GM21447 (cell line): Measurements from ENCODE around the gene SSNA1.

Source experiments
- ATAC-seq: cut with Tn5 transposase; IDR thresholded peaks from one replicate; pipeline ENCODE4 v1.9.1; 2021; ENCODE audit not compliant: unreplicated experiment

SSNA1 gene

DNA sequence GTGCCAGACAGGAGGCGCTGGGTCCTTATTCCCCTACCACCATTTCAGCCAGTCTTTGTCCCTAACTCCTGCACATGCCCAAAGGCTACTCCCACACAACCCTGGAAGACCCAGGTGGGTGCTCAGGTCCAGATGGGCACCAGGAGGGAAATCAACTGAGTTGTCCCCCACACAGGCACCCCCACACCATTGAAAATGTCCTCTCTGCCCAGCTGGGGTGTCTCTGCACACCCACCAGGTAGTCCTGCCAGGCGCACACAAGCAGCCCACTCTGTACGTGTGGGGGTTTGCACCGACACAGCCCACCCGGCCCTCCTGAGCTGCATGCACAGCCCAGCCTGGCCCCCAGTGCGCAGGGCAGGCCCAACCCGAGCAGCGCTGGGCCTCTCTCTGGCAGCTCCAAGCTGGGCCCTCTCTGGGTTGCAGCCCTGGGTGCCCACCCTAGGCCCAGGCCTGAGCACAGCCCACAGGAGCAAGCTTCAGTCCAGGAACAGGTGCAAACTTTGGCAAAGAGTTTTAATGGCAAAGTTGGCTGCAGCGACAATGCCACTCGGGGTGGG lies 31.4 kb downstream of the SSNA1 start:
- ATAC-seq = no peak

DNA sequence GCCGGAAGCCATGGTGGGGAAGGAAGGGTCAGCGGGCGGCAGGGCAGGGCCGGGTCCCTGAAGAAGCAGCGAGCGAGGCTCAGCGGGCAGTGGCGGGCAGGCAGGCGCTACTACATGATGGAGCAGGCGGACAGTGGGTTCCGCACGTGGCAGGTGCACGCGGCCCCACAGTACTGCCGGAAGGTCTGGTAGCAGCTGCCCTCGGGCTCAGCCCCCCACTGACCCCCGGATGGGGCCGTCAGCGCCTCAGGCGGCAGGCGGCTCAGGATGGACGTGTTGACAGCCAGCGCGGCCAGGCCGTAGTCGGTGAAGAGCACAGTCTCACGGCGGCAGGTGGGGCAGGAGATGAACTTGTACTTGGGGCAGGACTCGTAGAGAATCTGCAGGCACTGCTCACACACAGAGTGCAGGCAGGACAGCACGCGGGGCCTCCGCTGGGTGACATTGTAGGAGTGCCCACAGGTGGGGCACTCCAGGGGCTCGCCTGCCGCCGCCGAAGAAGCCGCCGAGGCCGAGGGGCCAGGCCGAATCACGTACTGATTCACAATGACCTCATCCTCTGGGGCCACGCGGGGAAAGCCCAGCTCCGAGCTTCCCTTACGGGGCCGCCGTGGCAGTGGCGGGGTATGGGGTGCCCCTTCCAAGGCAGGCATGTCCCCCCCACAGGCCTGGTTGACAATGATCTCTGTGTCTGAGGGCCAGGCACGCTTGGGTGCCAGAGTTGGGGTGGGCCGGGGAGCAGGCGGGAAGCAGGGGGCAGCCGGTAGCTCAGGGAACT lies 32.0 kb downstream of the SSNA1 start:
- ATAC-seq = no peak

DNA sequence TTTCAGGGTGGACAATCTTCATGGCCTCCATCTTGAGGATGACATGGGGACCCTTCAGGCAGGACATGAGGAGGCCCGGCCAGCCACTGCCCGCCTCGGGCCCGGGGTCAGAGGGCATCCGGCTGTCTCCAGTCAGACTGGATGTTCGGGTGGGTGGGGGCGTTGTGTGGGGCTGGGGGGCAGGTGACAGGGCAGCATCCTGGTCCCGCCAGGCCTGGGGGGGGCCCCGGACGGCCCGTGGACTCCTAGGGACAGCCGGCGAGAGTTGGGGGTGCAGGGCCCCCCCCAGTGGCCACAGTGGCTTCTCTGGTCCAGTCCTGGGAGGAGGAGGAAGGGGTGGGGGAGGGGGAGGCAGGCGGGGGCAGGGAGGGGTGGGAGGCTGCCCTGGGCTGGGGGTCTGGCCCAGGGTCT lies 32.6 kb downstream of the SSNA1 start:
- no peak for ATAC-seq

DNA sequence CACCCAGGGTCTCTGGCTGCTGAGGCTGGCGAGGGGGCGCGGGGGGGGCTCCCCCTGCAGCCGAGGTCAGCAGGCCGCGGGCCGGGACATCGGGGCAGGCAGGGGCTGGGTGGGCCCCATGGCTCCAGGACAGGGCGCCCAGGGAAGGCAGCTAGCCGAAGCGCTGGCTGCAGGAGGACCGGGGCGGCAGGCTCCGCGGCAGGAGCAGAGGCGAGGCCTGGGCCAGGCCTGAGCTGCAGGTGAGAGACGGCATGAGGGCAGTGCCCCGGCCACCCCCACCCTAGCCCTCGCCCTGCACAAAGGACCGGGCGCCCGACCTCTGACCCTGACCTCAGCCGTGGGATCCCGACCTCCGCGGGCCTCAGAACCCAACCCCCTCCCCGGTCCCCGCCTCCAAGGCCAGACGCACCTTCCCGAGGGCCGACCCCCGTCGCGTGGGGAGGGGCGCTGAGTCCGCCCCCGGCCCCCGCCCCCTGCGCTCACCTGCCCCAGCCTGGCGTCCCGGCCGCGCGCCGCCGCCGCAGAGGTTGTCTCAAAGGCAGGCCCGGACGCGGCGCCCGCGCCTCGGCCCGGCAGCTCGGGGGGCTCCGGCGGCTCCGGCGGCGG lies 33.1 kb downstream of the SSNA1 start:
- ATAC-seq = no peak

DNA sequence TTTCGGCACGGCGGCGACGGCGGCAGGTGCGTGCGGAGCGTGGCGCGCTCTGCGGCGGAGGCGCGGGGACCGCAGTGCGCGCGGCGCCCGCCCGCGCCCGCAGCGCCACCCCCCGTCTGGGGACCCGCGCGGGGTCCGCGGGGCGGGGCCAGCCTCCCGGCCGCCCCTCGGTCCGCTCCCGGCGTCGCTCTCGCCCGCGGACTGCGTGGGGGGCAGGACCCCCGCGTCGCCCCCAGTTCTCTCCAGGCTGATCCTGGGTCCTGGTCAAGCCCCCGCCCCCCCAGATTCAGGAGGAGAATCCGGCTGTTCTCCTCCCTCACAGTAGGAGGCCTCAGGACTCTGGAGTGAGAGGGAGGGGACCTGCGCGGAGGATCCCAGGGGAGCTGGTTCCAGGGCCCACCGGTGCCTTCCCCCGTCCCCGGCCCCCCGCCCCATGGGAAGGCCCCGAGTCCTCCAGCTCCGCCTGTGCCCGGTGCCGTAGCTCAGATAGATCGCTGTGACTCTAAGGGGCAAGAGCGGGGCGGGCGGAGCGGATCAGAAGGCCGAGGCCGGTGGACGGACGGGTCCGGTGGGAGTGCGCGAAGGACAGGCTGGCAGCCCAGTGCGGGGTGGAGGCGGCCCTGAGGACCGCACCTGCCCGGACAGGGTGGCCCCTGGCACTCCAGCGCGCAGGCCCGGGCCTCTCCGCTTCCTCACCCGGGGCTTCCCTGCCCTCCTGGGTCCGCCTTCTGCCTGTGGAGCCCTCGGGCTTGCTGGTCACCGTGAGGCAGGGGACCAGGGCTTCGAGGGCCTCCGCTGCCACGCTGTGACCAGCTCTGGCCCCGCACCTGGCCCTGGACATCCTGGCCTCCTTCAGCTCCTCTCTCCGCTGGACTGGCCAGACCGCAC lies 34.0 kb downstream of the SSNA1 start, which contains the start of gene RNF208:
TSS of gene RNF208 (minus strand) at position 51 of the 888 bp plus-strand sequence. CDS start 1,028 bp downstream, outside the sequence.
- no peak for ATAC-seq

DNA sequence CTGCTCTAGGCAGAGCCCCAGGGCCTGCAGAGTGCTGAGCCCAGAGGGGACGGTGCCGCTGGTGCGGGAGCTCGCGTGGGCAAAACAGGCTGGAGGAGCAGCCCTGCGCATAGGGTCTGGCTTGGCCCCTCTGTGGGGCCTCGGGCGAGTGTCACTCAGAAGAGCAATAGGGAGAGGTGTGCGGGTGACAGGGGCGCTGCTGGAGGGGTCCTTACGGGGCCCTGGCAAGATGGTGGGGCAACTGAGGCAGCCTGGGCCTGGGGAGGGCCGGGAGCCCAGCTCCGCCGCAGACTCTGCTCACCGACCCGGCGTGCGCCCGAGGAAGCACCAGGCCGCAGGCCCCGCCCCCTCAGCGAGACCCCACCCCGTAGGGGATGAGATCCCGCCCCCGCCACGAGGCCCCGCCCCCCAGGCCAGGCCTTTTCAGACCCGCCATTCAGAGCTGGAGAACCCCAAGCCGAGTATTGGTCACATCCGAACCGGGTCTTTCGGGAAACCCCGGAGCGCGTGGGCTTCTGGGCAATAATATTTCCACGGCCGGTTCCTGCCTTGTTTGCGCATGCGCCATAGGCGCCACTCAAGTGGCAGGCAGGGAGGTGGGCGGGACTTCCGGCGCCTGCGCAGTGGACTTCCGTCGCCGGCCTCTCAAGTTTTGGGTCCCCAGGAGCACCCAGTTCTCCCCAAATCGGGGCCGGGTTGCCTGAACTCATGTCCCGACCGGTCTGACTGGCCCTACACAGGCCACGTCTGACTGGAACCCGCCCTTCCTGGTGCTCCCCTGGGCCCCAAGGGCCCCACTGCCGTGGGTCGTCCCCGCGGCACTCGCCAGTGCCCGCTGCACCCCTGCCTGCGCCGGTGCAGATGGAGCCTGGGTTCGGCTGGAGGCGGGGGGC lies 34.8 kb downstream of the SSNA1 start:
- ATAC-seq = peak; percentile 63

DNA sequence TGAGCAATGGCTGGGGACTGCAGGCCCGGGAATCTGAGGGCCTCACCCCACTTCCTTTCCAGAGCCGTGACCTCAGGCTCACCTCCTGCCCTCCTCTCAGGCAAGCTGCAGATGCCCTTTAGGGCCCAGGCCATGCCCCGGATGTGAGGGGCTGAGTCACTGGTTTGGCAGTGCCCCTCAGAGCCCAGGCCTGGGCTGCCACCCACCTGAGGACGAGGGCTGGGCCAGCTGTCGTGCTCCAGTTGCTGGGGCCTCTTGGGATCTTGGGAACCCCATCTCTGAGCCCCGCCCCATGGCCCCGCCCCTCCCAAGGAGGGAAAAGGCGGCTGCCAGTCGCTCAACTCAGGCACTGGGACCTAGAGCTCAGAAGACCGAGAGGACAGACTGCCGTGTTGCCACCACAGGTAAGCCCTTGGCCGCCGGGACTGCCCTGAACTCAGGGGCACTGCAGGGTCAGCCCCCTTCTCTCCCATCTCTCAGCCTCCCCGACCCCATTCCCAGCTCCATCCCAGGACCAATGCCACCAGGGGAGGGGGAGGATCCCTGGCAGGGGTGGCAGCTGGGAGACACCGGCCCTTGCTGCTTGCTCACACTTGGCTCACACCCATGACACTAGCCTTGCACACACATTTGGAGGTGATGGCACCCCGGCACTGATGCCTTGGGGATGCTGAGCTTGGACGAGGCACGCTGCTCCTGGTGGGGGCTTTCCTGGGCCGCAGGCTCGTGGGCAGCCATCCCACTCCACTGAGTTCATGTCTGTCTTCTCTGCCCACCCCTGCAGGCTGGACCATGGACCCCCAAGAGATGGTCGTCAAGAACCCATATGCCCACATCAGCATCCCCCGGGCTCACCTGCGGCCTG lies 36.6 kb downstream of the SSNA1 start, which contains the start of gene CYSRT1:
TSS of gene CYSRT1 (plus strand) at position 345 of the 865 bp plus-strand sequence. CDS start at position 793, 448 bp downstream.
- ATAC-seq = no peak

DNA sequence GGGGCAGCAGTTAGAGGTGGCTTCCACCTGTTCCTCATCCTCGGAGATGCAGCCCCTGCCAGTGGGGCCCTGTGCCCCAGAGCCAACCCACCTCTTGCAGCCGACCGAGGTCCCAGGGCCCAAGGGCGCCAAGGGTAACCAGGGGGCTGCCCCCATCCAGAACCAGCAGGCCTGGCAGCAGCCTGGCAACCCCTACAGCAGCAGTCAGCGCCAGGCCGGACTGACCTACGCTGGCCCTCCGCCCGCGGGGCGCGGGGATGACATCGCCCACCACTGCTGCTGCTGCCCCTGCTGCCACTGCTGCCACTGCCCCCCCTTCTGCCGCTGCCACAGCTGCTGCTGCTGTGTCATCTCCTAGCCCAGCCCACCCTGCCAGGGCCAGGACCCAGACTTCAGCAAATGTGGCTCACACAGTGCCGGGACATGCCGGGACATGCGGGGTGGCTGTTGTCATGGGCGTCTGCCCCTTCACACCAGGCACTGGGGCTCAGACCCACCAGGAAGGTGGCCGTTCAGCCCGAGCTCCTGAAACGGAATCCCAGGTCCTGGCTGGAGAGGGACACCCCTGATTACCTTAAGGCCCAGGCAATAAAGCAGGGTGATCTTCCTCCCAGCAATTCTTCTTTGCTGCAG lies 37.3 kb downstream of the SSNA1 start:
- ATAC-seq = no peak

DNA sequence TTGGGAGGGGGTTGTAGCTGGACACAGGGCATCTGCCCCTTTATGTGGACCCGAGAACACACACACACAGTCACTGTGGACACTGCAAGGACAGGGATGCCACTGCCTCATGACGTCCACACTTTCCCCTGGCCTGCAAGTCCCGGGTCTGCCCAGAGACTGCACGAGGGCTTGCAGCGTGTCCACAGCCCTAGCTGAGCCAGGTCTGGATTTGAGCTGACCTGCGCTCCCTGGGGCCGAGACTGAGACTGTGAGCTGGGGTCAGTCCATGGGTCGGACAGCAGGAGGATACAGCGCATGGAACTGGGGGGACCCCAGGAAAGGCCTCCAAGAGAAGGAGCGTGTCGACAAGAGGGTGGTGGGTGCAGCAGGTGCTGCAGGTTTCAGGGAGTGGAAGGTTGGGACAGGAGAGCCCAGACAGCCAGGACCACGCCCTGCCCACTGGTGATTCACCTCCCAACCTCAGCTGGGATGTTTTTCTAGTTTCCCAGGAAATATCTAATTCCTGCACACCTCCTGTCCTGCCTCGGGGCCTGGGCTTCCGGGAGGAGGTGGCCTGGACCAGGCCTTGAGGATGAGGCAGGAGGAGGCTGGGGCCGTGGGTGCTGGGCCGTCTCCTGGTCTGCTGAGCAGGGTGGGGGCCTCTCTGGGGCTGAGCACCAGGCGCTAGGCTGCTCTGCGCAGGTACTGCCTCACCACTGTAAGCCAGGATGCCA lies 38.0 kb downstream of the SSNA1 start:
- ATAC-seq = no peak

DNA sequence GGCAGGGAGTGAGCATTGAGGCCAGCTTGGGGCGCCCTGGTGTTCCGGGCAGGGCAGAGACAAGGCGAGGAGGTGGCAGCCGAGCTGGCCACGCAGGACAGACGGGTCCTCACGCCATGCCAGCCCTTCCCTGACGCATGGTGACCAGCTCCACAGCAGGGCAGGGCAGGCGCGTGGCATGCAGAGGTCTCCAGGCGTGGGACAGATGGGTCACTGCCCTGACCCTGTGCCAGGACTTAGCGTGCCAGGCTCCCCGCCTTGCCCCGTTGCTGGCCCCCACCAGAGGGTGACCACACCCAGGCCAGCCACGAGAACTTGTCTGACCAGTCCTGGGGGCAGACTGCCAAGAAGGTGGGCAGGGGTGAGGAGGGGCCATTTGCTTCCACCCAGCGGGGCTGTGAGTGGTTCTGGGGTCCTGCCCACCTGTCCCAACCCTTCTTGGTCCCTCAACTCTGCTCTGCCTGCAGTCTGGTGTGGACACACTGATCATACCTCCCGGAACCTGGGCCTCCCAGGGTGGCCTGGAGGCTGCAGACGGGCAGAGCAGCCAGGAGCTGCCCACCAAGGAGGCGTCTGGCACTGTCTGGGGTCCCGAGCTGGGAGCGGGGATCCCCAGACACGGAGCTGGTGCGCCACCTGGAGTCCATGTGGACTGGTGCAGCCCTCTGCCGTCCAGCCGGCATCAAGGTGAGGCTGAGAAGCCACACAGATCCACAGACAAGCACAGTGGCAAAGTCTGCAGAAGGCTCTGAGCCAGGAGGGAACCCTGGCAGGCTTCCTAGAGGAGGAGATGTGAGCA lies 38.8 kb downstream of the SSNA1 start, which contains the start of gene RNF224:
TSS of gene RNF224 (plus strand) at position 449 of the 799 bp plus-strand sequence. CDS start 834 bp downstream, outside the sequence.
- ATAC-seq = no peak

DNA sequence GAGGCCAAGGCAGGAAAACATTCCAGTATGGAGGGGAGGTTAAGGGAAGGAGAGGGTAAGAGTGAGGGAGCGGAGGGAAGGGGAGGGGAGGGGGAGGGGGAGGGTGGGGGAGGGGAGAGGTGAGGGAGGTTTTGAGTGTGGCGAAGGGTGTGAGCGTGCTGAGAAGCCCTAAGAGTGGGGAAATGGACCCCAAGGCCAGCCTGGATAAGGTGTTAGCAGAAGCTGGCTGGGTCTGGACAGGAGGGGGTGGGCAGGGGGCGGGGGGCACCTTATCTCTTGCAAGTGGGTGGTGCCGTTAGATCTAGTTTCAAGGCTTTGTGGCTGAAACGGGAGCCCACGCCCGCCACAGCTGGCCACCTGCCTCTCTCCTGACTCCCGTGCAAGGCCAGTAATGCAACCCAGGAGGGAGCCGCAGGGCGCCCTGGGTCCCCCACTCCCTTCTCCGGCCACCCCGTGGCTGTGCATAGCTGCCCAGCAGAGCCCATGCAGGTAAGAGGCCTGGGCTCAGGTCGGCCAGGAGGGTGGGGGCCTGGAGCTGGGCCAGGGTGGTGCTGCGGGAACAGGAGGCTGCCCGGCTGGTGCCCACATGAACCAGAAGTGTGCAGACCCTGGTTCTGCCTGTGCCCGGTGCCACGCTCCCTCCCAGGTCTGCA lies 39.5 kb downstream of the SSNA1 start:
- ATAC-seq = no peak

DNA sequence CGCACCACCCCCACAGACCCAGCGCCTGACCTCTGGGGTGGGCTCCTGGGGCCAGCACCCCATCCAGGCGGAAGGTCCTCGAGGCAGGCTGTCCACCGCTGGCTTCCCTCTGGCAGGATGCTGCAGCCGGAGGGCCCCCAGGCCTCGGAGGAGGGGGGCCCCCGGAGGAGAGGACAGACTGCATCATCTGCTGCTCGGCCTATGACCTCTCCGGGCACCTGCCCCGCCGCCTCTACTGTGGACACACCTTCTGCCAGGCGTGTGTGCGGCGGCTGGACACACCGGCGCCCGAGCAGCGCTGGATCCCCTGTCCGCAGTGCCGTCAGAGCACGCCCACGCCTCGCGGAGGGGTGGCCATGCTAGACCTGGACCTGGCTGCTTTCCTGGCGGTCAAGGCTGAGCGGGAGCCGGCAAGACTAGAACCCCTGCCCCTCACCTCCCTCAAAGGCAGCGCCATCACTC lies 40.1 kb downstream of the SSNA1 start:
- ATAC-seq = no peak

DNA sequence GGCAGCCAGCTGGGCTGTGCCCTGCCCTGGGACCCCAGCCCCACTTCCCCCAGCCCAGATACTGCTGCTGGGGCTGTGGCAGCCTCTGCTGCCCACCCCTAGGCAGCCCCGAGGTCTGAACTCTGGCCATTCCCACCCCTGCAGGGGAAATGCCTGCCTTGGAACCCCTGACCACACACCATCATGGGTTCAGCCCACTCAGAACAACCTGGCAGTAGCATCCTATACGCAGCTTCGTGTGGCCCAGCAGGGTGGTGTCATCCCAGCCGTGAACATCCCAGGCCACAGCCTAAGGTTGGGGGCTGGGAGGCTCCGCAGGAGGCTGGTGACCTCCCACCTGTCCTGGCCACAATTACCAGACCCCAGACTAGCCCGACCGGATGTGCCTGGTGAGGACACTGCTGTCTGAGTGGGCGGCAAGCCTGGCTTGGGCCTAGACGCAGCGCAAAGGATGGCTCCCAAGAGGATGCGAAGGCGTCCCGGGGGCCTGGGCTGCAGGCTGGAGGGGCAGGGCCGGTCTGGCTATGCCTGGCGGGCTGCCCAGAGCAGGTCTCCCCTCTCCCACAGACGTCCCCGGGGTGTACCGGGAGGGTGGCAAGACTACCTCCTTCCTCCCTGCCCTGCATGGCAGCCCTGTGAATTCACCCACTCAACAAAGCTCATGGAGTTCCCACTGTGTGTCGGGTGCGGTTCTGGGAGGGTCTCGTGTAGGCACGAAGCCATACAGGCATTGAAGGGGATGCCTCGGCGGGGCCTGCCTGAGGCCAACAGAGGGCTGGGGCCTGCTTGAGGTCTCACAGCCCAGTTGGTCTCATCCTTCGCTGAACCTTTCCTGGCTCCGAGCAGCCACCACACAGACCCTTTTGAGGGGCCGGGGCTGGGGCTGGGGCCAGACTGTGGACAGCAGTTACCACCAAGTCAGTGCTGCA lies 40.8 kb downstream of the SSNA1 start:
- ATAC-seq = no peak

DNA sequence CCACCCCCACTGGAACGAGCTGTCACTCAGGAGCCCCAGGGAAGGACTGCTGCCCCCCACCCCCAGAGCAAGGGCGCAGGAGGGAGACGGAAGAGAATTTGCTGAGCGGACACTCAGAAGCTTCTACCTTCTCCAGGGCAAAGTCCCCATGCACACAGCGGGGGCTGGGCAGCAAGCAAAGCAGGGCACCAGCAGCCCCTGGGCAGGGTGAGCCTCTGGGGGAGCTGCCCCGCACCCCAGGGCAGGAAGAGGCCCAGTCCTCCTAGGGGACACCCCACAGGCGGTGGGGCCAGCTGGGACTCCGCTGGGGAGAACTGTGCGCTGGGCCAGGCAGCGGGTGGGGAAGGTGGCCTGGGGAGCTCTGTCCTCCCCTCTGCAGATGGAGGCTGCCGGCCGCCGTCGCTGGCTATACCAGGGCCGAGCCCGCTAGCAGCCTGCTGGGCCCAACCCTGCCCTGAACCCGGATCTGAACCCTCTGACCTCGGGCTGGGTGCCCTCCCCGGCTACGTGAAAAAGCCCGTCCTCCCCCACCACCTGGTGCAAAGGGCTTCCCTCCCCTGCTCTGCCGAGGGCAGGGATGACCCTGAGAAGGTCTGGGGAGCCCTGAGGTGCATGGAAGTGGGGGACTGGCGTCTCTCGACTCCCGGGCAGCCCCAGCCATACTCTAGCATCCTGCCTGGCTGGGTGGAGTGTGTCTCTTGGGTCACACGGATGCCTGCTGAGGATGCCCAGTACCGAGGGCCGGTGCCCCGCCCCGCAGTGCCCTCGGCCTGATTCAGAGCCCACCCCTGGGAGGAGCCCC lies 41.6 kb downstream of the SSNA1 start:
- no peak for ATAC-seq
